Anterior cingulate cortex (tissue), 58 donors: ENCODE data around the gene ERGIC1.
"Not testable (repeated sequence)": the region's sequence is repeated elsewhere in the genome, so short reads cannot be mapped to it uniquely, and the experiment has no call there.

Experiments used
- DNase-seq, 58 donors: peaks; one replicate each; lab custom pipeline; 2025; lab: John Stamatoyannopoulos, UW

Gene ERGIC1, protein sequence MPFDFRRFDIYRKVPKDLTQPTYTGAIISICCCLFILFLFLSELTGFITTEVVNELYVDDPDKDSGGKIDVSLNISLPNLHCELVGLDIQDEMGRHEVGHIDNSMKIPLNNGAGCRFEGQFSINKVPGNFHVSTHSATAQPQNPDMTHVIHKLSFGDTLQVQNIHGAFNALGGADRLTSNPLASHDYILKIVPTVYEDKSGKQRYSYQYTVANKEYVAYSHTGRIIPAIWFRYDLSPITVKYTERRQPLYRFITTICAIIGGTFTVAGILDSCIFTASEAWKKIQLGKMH

DNA sequence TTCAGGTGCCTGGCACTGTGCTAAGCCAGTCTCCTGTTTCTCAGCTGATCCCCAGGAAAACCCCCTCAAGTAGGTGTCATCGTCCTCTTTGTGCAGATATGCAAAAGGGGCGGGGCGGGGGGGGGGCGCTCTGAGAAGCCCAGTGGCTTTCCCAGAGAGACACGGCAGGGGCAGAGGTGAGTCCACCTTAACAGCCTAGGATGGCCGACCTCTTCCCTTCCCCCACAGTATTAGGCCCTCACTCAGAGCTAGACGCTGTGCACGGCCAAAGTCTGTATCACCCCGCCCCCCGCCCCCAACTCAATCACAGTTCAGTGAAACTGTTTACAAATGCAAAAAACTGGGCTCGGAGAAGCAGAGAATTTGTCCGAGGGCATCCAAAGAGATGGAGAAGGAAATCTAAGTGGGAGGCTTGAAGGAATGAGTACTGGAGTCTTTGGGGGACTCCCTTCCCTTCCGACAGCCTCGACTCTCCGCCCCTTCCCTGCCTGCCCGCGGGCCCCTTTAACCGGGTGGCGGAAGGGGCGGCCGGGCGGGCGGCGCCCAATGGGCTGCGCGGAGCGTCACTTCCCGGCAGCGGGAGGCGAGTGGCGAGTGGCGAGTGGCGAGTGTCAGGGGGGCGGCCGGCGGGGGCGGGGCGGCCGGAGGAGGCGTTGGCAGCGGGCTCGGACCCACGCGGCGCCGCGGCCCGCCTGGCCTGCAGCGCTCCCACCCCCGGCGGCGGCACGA is at the start of gene ERGIC1:
Gene ERGIC1, plus strand, starts transcription at position 566 of the 729 bp plus-strand sequence. Its CDS starts 163 bp downstream, at position 729.
- DNase-seq = peak in 56 of 58 donors; percentile 27 to 90 (median 77)

DNA sequence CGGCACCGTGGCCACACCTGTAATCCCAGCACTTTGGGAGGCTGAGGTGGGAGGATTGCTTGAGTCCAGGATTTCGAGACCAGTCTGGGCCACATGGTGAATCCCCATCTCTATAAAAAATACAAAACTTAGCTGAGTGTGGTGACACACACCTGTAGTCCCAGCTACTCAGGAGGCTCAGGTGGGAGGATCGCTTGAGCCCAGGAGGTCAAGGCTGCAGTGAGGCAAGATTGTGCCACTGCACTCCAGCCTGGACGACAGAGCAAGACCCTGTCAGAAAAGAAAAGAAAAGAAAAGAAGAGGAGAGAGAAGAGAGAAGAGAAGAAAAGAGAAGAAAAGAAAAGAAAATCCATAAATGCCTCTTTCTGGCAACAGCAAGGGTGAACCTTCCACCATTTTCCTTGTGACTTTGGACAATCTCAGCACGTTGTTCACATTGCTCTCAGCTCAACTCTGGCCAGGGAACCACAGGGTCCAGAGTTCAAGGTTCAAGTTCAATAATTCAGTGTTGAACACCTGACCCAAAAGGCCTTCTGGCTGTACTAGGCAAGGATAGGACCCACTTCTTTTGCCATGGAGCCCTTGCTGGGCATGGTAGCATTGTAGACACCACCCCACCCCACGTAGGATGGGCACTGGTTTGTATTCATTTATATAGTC is 48.5 kb upstream of the ERGIC1 start:
- DNase-seq = no peak

DNA sequence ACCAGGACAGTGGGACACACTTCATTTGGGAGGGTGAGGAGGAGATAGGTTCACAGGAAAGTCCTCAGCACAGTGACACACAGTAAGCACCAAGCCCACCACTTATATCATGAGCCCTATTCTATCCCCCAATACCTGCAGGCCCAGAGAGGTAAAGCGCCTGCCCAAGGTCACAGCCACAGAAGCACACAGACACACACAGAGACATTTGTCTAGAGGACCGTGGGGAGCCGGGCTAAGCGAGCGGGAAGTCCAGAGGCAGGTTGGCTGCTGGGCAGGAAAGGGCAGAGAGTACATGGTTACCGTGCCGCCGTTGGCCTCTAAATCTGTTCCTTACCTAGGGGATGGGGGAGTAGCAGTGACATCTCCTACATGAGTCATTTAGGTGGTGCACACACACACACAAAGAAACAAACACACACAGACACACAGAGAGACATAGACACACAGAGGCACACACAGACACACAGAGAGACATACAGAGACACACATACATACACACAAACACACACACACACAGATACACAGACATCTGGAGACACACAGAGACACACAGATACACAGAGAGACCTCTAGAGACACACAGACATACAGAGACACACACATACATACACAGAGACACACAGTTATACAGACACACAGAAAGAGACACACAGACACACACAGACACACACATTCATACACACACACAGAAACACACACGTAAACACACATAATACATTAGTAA is 47.2 kb upstream of the ERGIC1 start:
- no peak for DNase-seq

DNA sequence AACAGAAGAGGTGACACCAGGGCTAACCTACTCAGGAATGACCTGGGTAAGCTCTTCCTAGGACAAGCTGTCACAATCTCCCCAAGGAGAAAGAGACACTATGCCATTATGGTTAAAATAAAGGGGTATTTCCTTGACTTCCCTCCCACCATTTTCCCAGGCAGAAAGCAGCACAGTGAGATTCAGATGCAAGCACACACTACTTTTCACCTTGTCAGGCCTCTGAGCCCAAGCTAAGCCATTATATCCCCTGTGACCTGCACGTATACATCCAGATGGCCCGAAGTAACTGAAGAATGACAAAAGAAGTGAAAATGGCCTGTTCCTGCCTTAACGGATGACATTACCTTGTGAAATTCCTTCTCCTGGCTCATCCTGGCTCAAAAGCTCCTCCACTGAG is 46.5 kb upstream of the ERGIC1 start:
- DNase-seq = not testable (repeated sequence)

DNA sequence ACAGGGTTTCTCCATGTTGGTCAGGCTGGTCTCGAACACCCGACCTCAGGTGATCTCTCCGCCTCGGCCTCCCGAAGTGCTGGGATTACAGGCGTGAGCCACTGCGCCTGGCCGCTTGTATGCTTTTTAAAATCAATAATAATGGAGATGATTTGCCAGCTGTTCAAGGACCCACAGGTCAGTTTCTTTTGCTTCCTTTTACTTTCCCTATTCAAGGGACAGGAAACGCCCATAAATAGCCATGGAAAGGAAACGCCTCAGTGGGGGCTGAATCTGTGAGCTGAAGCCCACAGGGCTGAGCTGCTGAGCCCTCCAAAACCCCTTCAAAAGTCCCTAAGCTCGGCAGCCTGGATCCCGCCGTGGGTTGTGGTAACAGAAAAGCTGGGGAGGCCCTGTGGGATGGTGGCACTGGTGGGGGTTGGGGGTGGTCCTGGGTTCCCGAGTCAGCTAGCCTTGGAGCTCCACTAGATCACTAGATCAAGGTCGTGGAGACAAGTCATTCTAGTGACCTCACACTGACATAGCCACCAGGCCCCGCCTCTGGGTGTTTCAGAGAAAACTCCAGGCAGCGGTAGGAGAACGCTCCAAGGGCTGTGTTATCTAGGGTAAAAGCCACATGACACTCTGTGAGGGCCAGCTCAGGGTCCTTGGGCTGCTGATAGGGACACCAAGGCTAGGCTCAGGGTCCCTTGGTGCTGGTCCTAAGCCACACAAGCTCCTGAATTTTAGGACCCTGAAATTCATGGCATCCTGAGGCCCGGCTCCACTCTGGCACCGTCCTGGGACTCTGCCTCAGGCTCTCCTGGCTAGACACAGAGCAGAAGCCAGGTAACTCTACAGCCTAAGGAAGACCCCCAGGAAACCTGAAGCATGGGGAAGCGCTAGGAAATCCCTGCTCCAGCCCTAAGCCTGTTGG is 45.0 kb upstream of the ERGIC1 start:
- DNase-seq = peak in 1 of 58 donors; percentile 18

DNA sequence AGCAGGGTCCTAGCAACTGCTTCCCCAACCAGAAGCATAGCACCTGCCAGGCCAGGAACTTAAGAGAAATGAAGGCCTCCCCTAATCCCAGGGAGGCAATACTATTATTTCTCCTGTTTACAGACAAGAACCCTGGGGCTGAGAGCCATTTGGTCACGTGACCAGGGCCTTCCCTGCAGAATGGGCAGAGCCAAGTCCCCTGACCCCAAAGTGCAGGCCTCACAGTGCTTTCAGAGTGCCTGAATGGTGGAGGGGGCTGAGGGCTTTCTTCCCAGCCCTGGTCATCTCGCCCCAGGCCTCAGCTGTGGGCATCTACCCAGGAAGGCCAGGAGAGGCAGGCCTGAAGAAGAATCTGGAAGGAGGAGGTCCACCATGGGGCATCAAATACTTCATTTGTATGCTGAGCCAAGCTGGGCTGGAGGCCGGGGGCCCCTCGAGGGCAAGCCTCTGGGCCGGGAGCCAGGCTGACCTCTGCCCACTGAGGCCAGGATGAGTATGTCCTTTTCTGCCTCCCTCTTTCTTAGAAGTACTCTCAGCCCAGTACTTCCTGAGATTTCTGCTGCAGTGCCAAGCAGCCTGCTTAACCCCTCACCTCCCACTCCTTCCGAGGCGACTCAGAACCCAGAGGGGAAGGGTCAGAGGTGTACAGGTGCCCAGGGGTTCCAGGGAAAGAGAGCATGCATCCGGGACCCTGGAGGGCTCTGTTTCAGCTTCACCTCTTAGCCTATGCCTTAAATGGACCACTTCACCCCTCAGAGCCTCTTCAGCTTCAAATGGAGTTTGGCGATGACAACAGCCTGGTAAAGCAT is 44.2 kb upstream of the ERGIC1 start:
- DNase-seq = peak in 10 of 58 donors; percentile 25 to 64 (median 38)

DNA sequence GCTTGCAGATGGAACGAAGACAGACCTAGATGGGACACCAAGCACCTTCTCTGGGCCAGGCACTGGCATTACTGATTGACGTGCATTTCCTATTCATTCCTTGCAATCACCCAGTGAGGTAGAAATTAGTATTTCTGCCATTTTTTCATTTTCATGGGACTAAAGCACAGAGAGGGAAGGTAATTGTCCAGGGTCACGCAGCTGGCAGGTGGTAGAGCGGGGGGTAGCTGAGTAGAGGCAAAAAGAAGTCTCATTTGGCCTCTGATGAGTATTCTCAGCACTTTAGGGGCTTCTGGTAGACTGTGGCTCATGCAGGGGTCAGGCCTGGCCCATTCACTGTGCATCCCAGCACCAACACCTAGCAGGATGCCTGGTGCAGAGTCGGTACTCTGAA is 43.6 kb upstream of the ERGIC1 start:
- no peak for DNase-seq

DNA sequence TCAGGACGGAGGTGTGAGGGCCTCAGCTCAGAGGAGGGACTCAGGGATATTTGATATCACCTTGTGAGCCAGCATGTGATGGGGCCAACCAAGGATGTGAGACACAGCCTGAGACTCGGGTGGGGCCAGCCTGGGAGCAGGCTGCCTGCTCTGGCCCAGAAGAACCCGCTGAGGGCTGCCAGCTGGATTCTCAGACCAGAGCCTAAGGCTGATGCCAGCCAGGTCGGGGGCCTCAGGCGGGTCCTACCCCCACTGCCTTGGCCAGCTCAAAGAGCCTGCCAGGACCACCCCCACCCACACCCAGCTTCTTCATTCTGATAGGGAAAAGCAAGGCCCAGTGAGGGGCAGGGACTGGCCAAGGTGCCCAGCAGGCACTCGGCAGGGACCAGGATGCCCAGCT is 42.8 kb upstream of the ERGIC1 start:
- DNase-seq = no peak

DNA sequence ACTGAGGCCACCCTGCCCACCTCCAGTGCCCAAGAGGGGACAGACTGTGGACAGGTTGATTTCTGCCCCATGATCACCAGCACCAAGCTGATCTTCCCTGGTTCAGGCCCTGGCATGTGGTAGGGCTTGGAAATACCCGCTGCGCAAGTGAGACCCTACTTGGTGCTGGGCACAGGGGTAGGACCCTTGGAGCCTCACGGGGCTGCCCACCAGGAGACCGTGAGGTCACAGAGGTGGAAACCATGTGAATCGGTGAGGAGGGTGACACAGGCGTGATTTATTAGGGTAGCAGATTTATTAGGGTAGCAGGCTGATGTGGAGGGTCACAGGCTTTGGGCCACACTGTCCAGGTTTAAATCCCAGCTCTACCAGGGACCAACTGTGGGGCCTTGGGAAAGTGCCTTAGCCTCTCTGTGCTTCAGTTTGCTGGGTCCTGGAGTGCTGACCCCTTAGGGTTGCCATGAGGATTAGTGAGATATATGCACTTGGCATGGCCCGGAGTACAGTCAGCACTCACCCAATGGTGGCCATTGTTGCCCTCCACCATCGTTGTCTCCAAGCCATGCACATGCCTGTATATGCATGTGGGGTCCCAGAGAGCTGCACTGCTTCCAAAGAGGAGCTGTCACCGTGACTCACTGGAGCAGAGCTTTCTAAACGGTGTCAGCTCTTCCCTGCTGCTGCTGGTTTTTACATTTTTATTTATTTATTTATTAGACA is 42.2 kb upstream of the ERGIC1 start:
- DNase-seq = no peak

DNA sequence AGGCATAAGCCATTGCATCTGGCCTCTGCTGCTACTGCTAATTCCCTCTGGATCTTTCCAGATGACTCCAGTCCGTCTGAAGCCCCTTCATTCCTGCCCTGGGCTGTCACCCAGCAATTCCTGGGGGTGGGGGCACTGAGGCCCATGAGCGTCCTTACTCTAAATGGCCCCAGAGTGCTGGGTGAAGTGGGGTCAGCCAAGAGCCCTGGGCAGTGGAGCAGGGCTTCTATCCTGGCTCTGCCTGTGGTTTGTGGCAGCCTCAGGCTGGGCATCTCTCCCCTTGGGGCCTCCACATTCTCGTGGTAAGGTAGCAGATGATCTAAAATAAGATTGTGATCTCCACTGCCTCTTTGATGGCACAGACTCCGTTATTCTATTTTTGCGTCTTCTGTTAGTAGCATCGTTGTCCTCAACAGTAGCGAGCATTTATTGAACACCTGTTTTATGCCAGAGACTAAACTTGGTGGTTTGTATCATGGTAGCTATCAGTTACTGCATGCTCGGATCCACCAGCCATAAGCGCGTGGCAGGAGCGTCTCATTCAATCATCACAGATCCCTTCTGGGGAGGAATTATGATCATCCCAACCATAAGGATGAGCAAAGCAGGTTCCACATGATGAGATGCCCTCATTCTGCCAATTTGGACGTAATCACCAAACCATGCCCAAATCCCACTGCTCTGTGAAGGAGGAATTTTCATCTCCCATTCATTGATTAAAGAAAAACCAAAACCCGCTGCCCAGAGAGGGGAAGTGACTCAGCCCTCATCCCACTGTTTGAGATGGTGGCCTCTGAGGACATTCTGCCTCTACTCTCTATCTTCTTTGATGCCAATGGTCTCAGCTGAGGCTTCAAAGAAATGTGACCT is 41.1 kb upstream of the ERGIC1 start:
- no peak for DNase-seq

DNA sequence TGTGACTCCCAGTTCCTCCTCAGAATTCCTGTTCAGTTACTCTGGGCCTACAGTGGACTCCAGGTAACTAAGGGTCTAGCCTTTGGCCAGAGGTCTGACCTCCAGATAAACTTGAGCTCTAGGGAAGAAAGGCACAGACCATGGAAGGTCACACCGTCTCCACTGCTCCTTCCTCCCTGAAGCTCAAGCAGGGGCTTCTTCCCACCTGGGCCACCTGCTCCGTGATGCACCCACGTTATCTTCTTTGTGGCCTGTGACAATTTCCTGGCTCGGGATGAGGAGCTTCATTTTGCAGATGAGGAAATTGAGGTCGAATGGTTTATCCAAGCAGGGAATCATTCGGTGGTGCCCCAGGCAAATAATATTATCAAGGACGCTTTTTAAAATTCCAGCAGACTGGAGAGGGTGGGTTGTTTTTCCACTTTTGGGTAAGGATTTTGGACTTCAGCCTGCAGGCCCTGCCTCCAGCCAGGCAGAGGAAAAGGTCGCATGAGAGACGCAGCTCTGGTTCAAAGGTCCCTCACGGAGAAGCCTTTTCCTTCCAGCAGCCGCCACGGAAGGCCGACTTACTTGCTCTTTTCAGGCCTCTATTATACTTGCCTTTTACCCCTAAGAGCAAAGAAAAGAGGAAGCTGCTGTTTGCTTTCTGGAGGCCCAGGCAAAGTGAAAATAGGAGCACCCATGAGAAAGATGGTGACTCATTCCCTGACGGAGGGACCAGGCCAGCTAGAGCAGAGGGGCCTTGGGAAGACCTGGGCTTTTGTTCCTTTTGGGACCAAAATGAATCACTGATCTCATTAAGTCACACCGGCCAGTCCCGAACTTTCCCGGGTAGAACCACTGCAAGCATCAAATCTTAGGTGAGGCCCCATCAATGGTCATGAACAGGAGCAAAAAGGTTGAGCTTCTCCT is 40.2 kb upstream of the ERGIC1 start:
- DNase-seq = no peak

DNA sequence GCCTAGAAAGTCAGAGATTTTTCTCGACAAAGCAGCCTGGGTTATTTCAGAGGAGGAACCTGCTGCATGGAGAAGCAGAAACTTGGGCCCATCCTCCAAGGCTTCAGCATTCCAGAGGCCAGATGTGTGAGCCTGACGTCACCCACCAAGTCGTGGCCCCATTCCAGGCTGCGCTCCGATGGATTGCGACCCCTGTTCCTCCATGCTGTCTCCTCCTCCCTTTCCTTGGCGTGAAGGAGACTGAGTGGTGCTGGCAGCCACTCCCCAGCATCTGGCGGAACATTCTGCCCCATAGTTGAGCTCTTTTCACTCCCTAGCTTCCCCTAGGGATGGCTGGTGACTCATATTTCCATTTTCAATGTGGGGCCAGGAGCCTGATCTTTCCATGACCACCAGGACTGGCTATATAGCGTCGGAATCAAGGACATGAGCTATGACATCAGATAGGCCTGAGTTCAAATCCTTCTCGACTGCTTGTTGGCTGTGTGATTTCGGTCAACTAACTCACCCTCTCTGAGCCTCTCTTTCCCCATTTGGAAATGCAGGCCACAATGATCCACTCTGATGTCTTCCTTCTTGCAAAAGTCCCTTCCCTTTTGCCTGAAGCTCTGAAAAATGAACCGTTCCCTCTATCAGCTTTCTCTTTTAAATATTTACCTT is 38.6 kb upstream of the ERGIC1 start:
- peak in 4 of 58 donors; percentile 15 to 32 (median 24) for DNase-seq

DNA sequence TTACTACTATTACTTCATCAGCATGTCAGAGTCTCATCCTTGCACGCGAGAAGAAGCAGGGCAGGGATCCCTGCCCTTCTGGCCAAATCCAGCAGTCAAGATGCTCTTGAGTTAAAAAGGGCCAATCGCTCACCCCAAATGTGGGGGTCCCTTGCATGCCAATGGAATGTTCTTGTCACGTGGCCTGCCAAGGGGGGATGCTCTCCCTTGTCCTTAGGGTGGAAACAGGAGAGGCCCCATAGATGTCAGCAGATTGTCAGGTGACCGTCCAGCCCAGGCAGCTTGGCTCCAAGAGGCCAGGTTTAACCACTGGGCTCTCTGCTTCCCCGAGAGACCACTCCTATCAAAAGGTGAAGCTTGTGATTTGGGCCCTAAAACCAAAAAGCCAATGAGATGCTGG is 37.7 kb upstream of the ERGIC1 start:
- no peak for DNase-seq

DNA sequence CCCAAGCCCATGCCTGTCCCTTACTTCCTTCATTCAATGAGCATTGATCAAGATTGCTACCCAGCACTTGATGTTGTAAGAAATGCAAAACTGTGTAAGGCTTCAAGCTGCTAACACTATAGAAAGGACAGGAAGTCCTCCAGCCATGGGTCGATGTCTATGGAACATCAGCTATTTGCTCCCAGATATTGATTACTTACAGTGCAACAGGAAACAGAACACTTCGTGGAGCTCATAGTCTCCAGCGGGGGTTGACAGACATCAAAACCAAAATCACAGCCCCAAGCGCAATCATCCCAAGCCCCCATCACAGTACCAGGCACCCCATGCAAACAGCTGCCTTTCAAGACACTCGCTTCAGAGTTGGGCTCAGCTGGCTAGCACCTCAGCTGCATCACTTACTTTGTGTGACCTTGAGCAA is 36.3 kb upstream of the ERGIC1 start:
- no peak for DNase-seq

DNA sequence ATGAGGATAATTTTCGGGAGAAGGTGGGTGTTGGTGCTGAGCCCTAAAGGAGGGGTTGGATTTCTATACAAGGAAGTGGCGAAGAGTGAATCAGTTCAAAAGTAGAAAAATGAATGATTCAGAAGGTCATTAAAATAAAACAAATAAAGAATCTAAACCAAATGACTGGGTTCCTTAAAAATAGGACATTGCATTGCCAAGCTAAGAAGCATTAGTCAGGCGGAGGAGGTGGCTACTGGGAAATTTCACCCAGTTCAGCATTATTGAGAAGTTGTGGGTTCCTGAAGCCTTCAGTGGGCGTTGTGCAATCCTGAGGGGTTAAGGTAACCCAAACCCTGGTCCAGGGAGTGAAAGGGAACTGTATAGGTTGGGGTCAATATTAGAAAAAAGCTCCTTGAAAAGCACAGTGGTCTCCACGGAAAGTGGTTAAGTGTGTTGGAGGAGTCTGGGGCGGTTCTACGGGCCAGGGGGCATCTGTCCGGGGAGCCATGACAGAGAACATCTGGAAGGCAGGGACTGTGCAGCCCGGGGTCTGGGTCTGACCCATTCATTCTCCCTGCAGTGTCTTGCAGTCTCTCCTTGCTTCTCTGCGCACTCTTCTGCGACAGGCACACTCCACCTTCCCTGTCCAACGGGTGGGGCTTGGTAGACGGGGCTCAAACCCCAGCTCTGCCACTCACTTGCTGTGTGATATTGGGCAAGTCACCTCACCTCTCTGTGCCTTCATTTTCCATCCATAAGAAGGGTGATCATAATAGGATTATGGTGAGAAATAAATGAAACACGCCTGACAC is 35.4 kb upstream of the ERGIC1 start:
- DNase-seq = peak in 2 of 58 donors; percentile 19 to 32
